HG03457 (cell line): ENCODE measurements around the gene KCND3.

Experiments
- ATAC-seq: cut with Tn5 transposase; IDR thresholded peaks from one replicate; pipeline ENCODE4 v1.9.1; 2021; ENCODE audit warnings: moderate number of reproducible peaks; ENCODE audit not compliant: unreplicated experiment

KCND3 gene

DNA sequence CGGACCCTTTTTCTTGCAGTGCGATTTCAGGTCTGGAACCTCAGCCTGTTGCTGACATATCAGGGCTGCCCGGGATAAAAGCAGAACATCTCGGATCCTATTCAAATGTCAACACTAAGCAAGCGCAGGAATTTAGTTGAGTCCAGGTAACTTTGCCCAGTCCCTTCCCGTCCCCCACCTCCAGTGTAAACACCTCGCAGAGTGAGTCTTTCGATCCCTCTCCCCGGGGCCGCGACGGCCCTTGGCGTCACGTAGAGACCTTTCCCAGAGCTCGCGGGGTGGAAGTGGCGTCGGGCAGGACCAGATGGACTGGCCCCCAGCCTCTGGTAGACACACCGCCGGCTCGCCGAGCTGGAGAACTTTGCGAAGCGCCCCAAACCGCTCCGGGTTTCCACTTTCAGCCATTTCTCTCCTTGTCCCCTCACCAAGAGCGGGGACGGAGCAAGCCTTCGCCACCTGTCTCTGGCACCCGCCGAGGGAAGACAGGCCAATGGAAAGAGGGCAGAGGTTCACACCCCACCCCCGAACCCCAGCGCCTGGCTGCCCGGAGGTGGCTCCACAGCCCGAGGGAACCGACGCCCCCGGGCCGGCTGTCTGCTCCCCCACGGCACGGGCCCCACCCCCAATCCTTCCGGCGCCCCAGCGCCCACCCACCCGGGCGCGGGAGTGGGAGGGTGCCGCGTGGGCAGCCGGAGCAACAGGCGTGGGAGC is 570 bp downstream of the KCND3 start:
- no peak for ATAC-seq

DNA sequence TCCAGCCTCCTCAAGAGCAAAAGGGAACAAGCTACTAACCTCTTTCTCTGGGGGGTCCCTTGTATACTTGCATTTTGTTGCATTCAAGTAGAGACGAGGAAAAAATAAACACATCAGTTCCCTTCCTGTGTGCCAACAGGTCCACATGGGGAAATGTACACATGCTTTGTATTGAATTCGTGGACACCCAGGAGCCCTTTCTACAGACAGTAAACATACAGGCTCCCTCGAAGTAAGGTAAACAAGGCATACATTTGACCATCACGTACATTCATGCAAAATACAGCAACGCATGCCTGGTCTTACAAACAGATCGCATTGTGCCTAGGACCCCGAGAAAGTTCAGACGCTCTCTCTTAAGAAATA is 1.1 kb downstream of the KCND3 start:
- ATAC-seq: no peak

DNA sequence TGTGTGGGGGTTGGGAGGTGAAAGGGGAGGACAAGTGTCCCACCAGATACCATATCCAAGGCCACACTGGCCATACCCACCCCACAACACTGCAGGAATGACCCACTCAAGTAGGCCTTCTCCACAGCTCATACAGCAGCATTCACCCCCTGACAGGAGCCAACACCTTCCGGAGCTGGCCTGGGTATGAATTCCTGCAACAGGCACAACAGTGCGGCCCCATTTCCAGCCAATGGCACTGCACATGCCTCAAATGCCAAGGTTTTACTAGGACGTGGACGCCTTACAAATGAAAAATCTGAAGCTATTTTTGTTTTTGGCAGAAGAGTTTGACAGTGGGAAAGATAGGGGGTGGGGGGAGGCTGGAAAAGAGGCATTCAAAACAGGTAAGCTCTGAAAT is 2.0 kb downstream of the KCND3 start:
- ATAC-seq: no peak

DNA sequence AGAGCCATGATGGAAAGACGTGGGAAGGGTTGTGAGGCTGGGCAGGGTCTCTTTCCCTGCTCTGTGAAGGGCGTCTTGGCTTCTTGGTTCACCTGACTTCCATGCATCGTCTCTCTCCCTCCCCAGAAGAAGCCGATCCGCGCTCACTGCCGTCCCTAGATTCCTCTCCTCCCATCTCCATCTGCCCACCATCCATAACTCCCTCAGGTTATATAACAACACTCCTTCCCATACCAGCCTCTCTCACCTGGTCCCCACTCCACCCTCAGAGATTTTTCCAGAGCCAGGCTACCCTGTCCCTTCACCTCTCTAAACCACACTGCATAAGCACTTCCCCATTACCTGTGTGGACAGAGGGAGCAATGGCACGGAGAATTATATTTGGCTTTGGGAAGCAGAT is 6.0 kb downstream of the KCND3 start:
- ATAC-seq: no peak

DNA sequence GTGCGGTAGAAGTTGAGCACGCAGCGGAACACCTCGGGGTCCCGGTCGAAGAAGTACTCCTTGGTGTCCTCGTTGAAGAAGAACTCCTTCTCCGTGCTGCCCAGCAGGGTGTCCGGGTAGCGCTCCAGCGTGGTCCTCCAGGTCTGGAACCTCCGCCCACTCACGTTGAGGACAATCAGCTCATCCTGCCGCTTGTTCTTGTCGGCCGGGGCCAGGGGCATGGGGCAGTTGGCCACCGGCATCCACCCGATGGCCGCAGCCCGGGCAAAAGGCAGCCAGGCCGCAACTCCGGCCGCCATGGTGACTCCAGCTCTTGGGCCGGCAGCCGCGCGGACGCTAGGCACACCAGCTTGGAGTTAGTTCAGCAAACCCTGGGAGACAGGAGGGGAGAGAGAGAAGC is 7.0 kb downstream of the KCND3 start:
- ATAC-seq: no peak

DNA sequence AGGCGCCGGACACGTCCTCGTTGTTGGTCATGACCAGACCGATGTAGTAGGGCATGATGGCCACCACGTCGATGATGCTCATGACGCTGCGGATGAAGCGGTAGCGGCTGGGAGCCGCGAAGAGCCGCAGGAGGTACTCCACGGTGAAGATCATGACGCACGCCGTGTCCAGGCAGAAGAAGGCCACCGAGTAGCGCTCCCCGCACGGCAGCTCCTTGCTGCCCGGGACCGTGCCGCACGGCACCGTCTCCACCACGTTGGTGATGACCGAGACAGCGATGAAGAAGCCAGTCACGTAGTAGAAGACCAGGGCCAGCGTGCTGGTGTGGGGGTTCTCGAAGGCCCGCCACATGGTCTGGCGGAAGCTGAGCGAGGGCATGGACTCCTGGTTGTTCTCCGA is 7.6 kb downstream of the KCND3 start:
- ATAC-seq: no peak

DNA sequence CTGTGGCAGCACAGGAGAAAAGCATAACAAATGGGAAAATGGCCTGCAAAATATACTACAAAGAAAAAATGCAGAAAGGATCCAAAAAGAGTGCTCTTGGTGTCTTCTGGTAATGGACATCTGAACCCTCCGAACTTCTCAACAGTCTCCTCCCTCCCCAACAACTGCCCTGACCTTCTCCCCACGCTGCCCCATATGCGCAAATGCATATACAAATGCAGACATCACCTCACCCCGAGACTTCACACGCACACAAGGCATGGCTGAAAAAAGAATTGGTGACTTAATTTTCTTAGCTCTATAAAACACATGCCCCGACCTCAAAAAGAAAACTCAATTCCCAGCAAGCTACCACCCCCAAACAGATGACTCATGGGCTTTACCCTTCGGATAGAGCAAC is 8.4 kb downstream of the KCND3 start:
- ATAC-seq: no peak

DNA sequence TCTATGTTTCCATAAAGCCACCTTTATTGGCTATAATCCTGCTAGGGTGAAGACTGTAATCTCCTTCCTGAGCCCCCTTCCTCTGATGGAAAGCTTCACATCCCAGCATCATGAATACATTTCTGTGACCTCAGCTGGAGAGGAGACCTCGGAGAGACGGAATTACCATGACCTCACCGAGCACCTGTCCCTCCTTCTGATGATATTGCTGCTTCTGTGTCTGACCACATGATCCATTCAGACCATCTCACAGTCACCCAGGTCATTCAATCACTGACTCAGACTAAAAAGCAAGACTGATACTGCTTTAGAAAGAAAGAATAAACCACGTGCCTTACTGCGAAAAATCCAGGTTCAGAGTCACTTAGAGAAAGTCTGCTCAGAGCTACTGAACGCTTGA is 8.8 kb downstream of the KCND3 start:
- no peak for ATAC-seq

DNA sequence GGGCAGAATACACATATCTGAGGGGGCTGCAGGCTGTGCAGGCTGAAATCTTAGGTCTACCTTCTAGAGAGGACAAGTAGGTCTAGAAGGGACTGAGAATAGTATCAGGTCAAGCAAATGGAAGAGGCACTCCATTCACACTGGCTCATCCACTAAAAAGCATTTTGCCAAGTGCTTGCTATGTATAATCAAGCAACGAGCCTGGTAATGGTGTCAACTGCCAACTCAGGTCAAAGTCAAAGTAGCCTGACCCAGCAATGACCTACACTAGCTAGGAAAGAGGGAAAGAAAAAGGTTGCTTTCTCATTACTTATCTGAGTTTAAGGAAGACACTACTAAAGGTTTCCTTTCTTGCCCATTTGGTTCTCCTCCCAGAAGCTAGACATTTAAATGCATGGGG is 10.8 kb downstream of the KCND3 start:
- no peak for ATAC-seq

DNA sequence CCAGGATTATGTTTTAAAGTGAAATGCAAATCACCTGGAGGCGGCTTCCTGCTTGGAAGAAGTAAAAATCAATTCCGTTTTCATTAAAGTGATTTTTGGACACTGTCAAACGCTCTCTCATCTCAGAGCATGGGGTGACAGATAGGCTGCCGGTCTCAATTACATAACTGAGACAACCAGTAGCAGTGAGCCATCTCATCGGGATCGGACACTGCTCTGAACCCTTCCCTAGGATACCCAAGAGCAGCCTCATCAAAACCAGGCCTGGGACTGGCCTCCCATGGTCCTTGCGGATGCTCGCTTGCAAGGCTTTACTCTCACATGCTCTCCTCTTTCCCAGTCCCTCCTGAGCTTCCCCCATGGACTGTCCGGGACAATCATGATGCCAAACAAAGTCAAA is 12.1 kb downstream of the KCND3 start:
- ATAC-seq: no peak

DNA sequence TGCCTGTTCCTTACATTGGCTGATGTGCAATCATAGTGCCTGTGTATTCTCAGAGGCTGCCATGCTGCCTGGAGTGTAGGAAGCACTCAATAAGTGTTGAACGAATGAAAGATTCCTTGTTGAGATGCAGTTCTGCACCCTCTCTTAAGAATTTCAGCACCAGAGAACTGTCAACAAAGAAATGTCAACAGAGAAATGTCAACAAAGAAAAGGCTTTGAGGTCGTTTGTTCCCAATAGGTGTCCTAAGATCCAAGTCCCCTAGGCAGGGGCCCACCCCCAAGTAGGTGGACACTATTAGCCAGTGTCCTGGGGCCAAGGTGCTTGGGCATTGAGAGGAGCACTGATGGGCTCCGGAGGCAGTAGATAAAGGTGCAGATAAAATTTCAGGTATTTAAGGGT is 12.6 kb downstream of the KCND3 start:
- no peak for ATAC-seq

DNA sequence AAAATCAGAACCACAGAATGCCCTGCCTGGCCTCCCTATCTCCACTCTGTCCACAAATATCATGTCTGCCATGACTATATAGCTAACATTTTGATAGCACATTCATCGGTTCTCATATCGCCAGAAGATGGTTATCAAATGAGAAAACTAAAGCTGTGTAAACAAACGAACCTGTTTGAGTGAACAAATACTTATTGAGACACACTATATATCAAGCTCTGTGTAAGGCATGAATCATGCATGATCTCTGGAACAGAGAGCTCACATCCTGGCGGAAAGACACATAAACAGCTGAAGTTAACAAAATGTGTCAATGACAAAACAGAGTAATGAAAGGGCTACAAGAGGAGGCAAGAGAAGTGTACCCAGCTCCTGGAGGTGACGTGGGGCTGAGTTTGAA is 13.1 kb downstream of the KCND3 start:
- ATAC-seq: no peak

DNA sequence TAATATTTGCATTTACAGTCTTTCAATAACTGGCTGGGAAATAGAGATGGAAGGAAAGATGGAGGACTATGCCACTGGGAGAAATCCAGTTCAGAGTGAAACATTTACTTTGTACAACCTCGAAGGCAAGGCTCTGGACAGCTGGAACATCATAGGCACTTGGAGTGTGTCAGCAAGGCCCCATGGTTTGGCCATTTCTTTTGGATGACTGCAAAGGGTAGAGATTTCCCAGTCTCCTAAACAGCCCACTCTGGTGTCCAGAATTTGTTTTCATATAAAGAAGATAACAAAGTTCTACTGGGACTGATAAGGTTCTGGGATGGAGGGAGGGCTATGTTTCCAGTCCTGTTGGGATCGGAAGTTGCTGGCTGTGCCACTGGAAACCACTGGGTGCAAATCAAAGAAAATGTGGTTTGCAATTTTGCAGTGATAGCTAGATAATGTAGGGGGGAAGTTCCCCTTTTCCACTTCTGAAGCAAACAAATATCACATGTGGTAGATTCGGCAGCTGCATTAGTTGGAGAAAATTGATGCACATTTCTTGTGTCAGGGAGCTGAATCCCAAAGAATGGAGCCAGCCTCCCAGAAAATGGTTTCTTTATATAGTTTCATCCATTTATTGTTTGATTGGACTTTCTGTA is 16.2 kb downstream of the KCND3 start:
- no peak for ATAC-seq

DNA sequence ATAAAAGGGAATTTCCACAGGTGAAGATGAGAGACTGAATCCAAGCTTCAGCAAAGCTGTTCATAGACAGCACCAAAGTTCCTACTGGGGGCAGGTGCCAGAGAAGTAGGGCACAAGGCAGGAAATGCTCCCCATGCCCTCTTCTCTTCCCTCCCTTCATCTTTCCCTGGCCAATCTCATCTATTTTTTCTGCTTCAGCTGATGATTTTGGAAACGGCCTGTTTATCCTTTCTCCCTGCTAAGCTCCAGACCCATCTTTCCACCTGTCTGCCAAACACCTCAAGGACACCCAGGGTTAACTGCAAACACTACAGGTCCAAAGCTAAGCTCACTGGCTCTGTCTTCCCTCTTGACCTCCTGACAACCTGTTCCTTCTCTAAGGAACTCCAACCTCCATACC is 18.1 kb downstream of the KCND3 start:
- ATAC-seq: no peak

DNA sequence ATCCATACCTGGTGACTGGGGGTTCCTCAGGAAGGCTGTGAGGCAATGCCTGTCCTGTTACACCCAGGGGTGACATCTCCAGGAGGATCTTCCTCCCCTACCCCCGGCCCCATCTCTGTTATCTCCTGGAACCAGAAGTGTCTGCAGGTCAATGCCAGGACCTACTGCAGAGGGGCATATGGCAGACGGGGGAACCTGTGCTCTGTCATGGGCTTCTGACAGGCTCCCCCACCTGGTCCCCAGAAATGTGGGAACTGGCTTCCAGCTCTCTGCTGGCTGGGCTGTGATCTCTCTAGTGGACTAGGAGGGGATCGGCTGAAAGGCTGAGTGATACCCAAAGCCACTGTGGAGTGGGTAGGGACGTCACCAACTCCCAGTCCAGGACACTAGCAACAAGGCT is 21.0 kb downstream of the KCND3 start:
- ATAC-seq: no peak

DNA sequence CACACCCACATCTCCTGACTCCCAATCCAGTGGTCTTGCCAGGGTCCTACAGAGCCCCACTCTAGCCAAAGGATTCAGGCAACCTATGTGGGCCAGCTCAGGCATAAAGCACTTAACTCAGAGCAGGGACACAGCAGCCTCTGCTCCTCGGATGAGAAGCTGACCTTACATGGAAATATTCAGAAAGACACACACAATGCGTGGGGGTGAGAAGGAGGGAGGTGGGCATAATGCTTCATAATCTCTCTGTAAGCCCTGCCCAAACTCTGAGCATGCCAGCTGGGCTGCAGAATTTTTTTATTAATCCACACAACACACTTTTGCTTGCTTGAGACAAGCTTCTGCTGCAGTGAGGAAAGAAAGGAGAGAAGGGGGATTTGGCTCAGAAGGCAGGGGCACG is 21.6 kb downstream of the KCND3 start:
- no peak for ATAC-seq

DNA sequence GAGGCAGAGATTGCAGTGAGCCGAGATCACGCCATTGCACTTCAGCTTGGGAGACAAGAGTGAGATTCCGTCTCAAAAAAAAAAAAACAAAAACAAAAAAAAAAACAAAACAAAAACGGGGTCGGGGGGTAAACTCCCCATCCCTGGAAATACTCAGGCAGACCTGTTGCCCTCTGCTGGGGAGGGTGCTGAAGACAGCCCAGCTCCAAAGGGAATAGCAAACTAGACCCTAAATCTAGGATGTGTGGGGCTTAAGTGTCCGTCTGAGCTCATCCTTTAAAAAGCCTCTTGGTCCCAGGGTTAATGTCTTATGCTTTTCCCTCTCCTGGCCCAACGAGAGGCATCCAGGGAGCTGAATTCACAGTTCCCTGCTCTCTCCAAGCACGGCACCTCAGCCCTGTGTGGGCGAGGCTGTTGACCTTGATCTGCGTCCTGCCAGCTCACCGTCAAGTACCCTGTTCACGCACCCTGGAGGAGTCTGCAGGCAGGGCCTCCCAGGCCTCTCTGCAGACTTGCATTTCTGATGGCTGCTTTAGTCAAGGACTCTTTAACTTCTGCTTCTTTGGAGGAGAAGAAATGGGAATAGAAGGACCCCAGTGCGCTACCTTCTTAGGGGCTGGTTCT is 22.3 kb downstream of the KCND3 start:
- no peak for ATAC-seq

DNA sequence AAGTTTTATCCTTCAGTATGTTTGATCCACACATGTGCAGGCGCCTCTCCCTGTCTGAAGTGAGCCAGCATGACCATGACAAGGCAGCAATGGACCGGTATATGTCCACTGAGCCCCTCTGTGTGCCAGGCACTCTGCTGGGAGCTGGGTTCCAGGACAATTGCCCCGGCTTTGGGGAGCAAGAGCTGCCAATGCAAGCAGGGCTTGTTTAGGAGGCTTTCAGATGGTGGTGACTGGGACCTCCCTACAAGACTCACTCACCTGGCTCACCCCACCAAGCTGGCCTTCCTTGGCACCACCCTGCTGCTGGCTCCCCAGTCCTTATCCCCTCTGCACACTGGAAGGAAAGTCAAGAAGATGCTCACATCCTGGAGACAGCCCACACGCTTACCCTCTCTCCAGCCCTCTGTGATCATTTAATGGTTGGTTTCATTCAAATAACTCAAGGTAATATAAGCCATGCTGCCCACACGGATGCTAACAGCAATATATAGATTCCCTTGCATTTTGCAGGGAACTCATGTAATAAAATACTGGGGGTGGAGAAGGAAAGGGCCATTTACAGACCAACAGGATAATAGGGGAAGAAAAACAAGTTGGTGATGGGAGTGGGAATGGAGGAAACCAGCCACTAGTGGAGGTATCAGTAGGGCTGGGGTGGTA is 23.6 kb downstream of the KCND3 start:
- ATAC-seq: no peak

DNA sequence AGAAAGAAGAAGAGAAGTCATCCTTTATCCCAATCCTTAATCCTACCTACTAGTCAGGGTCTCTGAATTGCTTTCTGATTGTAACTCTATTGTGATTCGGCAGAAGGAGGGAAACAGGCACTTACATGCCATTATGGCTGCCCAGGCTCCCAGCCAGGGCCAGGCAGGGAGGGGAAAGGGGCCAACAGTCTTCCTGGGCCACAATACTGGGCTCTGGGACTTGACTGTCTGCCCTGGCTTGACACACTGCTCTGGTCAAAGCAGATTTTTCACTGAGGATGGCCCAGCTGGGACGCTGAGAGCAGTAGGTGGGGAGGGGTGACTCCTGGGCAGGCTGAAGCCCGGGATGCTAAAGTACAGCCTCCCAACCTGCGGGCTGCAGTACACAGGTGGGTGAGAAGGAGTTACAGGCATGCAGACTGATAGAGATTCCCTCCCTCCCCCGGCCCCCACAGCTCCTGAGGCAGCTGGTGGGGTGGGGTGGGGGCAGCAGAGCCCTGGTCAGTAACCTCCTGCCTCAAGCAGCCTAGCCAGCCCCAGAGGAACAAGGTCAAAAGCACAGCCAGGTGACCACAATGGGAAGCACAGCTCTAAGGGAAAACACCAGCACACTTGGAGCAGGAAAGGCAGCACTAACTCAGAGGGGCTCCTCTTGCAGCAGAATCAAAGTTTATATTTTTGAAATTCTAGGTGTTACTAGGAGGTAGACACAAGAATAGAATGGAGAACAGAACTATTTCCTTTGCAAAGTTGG is 25.3 kb downstream of the KCND3 start:
- ATAC-seq: no peak

DNA sequence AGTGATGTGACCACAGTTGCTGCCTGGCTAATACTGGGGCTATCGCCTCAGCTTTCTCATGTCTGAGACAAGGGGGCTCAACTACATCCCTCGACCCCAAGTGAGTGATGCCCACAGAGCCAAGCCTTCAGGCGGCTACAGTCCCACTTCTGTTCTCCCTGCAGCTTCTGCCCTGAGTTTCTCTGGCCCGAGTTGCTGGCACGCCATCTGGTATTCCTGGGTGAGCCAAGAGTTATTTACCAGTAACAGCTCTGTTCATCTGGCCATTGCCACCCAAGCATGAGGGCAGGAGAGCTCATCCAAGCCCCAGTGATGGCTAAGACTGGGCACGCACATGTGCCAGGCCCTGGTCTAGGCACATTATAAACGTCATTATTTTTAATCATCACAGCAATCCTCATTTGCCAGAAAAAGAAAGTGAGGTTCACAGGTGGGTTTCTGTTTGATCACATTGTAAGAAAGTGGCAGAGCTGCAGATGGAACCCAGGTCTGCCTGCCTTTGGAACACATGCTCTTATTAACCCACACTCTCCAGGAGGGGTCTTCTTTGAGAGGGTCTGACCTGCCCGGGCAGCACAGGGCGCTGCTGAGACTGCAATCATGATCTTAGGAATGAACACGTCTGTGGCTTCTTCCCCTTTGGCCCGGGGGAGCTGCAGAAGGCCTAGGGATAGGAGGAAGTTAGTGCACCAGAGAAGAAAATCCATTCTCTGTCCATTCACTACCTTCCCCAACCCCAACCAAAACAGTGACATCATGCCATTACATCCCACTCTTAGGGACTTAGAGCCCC is 27.5 kb downstream of the KCND3 start:
- no peak for ATAC-seq

DNA sequence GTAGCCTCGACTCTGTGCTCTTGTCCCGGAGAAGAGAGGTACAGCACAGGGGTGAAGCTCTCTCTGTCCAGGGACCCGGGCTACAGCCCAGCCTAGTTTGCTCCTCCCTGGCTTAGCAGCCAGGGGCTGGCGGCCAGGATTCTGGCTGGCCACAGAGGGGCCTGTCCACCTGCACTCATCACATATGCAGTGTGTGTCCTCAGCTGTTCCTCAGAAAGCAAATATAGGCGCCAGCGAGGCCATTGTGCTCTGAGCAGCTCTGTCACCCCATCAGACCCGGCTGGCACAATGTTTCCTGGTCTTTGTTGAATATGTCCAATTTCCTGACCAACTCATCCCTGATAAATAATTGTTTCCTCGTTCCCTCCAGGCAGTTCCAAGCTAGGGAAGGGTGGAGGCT is 28.5 kb downstream of the KCND3 start:
- no peak for ATAC-seq
